Heart left ventricle (tissue), 16 donors: ENCODE results near the gene MTSS2. TPM values are rescaled to one million over a fixed set of nuclear protein-coding genes. Genes with fewer than 3 reads are reported as not detected.

Experiments used
- ATAC-seq, 4 donors: fragments of 200-7000 bp; cut with Tn5 transposase; one replicate each; pipeline ENCODE4 v1.9.1; 2020 to 2022; ENCODE audit warnings: moderate library complexity in 4 of 4, mild to moderate bottlenecking in 3 of 4, moderate number of reproducible peaks in 1 of 4
- DNase-seq, 5 donors: peaks; one replicate each; pipeline ENCODE4 v3.0.0-alpha.2; 2020
- H3K27ac ChIP-seq, 12 donors: fragments of 200-600 bp; sonication (generic) in 4 of 12; one replicate each; pipeline versions ENCODE4 v1.5.0 to v1.8.0; 2016 to 2022; ENCODE audit warnings: mild to moderate bottlenecking in 2 of 12
- H3K27me3 ChIP-seq, 9 donors: fragments of 200-600 bp; sonication (generic) in 2 of 9; one replicate each; pipeline versions ENCODE4 v1.5.1 to v1.8.0; 2016 to 2022; ENCODE audit warnings: mild to moderate bottlenecking in 3 of 9
- H3K36me3 ChIP-seq, 9 donors: fragments of 200-600 bp; sonication (generic) in 2 of 9; one replicate each; pipeline versions ENCODE4 v1.5.0 to v1.8.0; 2018 to 2022; ENCODE audit warnings: mild to moderate bottlenecking in 2 of 9
- H3K4me1 ChIP-seq, 12 donors: fragments of 200-600 bp; sonication (generic) in 4 of 12; one replicate each; pipeline versions ENCODE4 v1.5.0 to v1.8.0; 2016 to 2022; ENCODE audit warnings: mild to moderate bottlenecking in 3 of 12
- H3K4me3 ChIP-seq, 12 donors: fragments of 200-600 bp; sonication (generic) in 4 of 12; one replicate each; pipeline versions ENCODE4 v1.5.0 to v1.8.0; 2017 to 2022; ENCODE audit warnings: mild to moderate bottlenecking in 9 of 12, moderate library complexity in 4 of 12
- H3K9me3 ChIP-seq, 12 donors: fragments of 200-600 bp; sonication (generic) in 4 of 12; one replicate each; pipeline versions ENCODE4 v1.5.0 to v1.8.0; 2016 to 2022; ENCODE audit warnings: mild to moderate bottlenecking in 1 of 12
- POLR2A ChIP-seq, 2 donors: fragments of 450-650 bp; IDR thresholded peaks; one replicate each; pipeline ENCODE4 v1.6.1; 2017; ENCODE audit warnings: antibody characterized with exemption in 2 of 2, mild to moderate bottlenecking in 2 of 2, moderate library complexity in 2 of 2
- WGBS, 4 donors: extraction: QIAGEN DNeasy Blood & Tissue Kit in 2 of 4; methylation state at CpG; one replicate each; pipeline versions ENCODE4 v1.1.5 to v1.1.7; 2013 to 2018; 5-methylcytosine and 5-hydroxymethylcytosine counted together
- intact Hi-C, 10 donors: fragments of 100-400 bp; cut with DNase I; formaldehyde crosslinking; loops; one replicate each; pipeline versions ENCODE4 v1.11.1 to v1.14.2; 2022
- polyA plus RNA-seq, 2 donors: library from polyadenylated mRNA; stranded (reverse); fragments of 200-250 nt; gene quantifications; one replicate each; pipeline ENCODE4 v1.2.3, GENCODE V29; 2013
- total RNA-seq, 9 donors: library from RNA; depleted of rRNA in 2 of 9; stranded (reverse); fragments of >200 nt in 2 of 9; fragmentation: NEBNext Ultra II Directional in 3 of 9; extraction: Animal tissue kit (Norgen Biotek cat#: 25700) in 3 of 9; gene quantifications; one replicate each; pipeline versions ENCODE4 v1.1.0 to v1.2.4, GENCODE V29; 2016 to 2023
- TF ChIP-seq, protein P1 (sequence below), 12 donors: fragments of 200-600 bp; sonication (generic) in 4 of 12; IDR thresholded peaks; one replicate each; pipeline versions ENCODE4 v1.5.0 to v1.8.0; 2018 to 2022; ENCODE audit warnings: antibody characterized with exemption in 12 of 12, mild to moderate bottlenecking in 5 of 12
- donor health status: ischemic (EF 13 %, LVEDD 7.1; RV severe dilation, severe dysfunction).
- donor health status: healthy with polysubstance abuse.
- donor health status: DM: no; HTN: yes; CAD: no.
- donor health status: DM: no; HTN: no; CAD: no.
- donor health status: ischemic (EF 25% LVEDD 6.9; RV normal size, moderate dysfunction).
- donor health status: ischemic (EF 25% LVEDD 5.7; RV mildly dilated, moderate dysfunction).
- donor health status: healthy.
- donor health status: DM: yes; HTN: yes; CAD: no.
- donor health status: ischemic (EF 35%, LVEDD 5.7; RV mildly dilated, moderate dysfunction).
- donor health status: nonischemic (EF 11% LVEDD 7.7; RV severe dilation, severe dysfunction).
- donor health status: DM: yes; HTN: yes; CAD: no.
- donor health status: PGD.
- donor health status: ischemic (EF 29% LVEDD 5.4; RV normal size, mild dysfunction).
- donor health status: nonischemic (EF 23%, LVEDD 6.1; RV moderate dilation, normal function).

MTSS2 gene
- total and polyA plus RNA-seq, 11 donors = 51.9 to 97.1 (median 72.2) TPM

DNA sequence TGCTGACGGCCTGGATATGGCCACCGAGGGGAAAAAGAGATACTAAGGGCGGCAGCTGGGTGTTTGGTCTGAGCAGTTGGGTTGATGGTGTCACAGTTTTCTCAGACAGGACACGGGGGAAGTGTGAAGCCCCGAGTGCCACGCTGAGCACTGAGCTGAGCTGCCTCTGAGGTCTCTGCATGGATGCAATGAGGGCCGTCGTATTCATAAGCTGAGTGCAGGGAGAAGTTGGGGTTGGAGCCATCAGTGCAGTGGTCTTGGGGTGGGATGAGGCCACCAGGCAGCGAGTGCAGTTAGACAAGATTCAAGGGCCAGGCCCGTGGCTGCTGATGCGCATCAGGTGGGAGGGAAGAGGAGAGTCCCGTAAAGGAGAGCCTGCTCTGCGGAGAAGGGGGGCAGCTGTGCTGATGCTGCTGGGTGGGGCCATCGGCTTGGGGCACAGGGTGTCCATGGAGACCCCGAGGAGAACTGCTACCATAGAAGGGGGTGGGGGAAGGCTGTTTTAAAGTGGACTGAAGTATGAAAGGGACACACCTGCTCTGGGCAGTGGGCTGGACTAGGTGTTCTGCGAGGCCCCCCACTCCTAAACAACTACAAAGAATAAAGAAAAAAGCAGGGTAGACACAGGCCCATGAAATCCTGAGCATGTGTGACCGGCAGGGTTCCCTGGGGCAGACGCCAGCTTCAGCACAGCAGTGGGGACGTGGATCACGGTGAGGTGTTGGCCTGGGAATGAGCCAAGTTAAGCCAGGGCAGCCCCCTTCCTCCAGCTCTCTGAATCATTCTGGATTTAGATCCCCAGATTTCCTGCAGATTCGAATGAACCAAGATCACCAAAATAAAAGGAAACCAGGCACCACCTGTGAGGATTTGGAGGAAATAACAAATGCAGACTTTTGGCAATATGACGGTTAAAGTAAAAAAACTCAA lies 19.8 kb downstream of the MTSS2 start:
- ATAC-seq (no peak), DNase-seq (no peak)
- Histone ChIP-seq H3K27ac (no peak overlapping the region), H3K4me3 (no peak overlapping the region), H3K27me3 (no peaks in the 10 kb centered on the region), H3K4me1 (peaks cover 0 to 31% (median 9%) of the 10 kb centered on the region in 12 donors), H3K36me3 (peaks cover 0 to 87% (median 74%) of the 10 kb centered on the region in 9 donors), H3K9me3 (peaks cover 0 to 6% (median 0%) of the 10 kb centered on the region in 12 donors)
- TF ChIP-seq, protein P1, sequence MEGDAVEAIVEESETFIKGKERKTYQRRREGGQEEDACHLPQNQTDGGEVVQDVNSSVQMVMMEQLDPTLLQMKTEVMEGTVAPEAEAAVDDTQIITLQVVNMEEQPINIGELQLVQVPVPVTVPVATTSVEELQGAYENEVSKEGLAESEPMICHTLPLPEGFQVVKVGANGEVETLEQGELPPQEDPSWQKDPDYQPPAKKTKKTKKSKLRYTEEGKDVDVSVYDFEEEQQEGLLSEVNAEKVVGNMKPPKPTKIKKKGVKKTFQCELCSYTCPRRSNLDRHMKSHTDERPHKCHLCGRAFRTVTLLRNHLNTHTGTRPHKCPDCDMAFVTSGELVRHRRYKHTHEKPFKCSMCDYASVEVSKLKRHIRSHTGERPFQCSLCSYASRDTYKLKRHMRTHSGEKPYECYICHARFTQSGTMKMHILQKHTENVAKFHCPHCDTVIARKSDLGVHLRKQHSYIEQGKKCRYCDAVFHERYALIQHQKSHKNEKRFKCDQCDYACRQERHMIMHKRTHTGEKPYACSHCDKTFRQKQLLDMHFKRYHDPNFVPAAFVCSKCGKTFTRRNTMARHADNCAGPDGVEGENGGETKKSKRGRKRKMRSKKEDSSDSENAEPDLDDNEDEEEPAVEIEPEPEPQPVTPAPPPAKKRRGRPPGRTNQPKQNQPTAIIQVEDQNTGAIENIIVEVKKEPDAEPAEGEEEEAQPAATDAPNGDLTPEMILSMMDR (IDR thresholded peaks at IDR 0.05) = no peak
- no peak for TF ChIP-seq POLR2A (IDR thresholded peaks at IDR 0.05)
- intact Hi-C loops = no loop called here
- 78 to 82% (median 80%) methylated on average over 22 of the region's 22 CpGs for WGBS, 4 donors

GRCh38 chr16:70665113-70665694 lies 20.6 kb downstream of the MTSS2 start:
- H3K4me3 ChIP-seq = no peak overlapping the region

GRCh38 chr16:70664325-70665112 lies 21.3 kb downstream of the MTSS2 start:
- no peak overlapping the region for H3K4me3 ChIP-seq
- H3K4me1 ChIP-seq = peaks cover 0 to 31% (median 9%) of the 10 kb centered on the region in 12 donors
- no peaks in the 10 kb centered on the region for H3K27me3 ChIP-seq
- peak in 1 of 5 donors; percentile 24 for DNase-seq
- 88 to 92% (median 89%) methylated on average over 7 to 39 of the region's 39 CpGs for WGBS, 4 donors
- H3K9me3 ChIP-seq = peaks cover 0 to 6% (median 0%) of the 10 kb centered on the region in 12 donors
- H3K36me3 ChIP-seq = peaks cover 0 to 71% (median 61%) of the 10 kb centered on the region in 9 donors
- no peak for ATAC-seq
- H3K27ac ChIP-seq = no peak overlapping the region
- intact Hi-C loops = no loop called here
- TF ChIP-seq, protein P1 (IDR thresholded peaks at IDR 0.05) = no peak

More at GRCh38 chr16:70665113-70665694, 20.6 kb downstream of the MTSS2 start:
- peaks cover 0 to 6% (median 0%) of the 10 kb centered on the region in 12 donors for H3K9me3 ChIP-seq
- DNase-seq = no peak
- WGBS, 4 donors = 87 to 93% (median 92%) methylated on average over 9 to 14 of the region's 14 CpGs
- ATAC-seq = no peak
- TF ChIP-seq, protein P1 (IDR thresholded peaks at IDR 0.05) = no peak
- TF ChIP-seq POLR2A (IDR thresholded peaks at IDR 0.05) = no peak
- H3K36me3 ChIP-seq = peaks cover 0 to 78% (median 68%) of the 10 kb centered on the region in 9 donors
- H3K4me1 ChIP-seq = peaks cover 0 to 31% (median 9%) of the 10 kb centered on the region in 12 donors
- no peak overlapping the region for H3K27ac ChIP-seq
- intact Hi-C loops = no loop called here
- H3K27me3 ChIP-seq = no peaks in the 10 kb centered on the region
